CD4-positive, alpha-beta T cell treated with Interleukin-12 subunit alpha and Interleukin-12 subunit beta, for 1 hour (primary cell): ENCODE results near the gene PCMTD2.
"Not testable (repeated sequence)": the region's sequence is repeated elsewhere in the genome, so short reads cannot be mapped to it uniquely, and the experiment has no call there.

Experiments used
- DNase-seq: peaks from one replicate; pipeline ENCODE4 v3.0.0-alpha.2; 2020

The PCMTD2 gene

GRCh38 chr20:64303086-64303485 is 47.5 kb downstream of the PCMTD2 start:
- DNase-seq, result not testable (repeated sequence)

- DNase-seq, result not testable (repeated sequence)
Observed at GRCh38 chr20:64313761-64314160, 58.2 kb downstream of the PCMTD2 start.

- not testable (repeated sequence) for DNase-seq
Observed at GRCh38 chr20:64315381-64315780, 59.8 kb downstream of the PCMTD2 start.

- DNase-seq, result not testable (repeated sequence)
Observed at GRCh38 chr20:64315884-64316283, 60.3 kb downstream of the PCMTD2 start.

- DNase-seq, result peak; percentile 4
Observed at GRCh38 chr20:64316415-64317083, 61.0 kb downstream of the PCMTD2 start.

- DNase-seq, result not testable (repeated sequence)
Observed at GRCh38 chr20:64317331-64317730, 61.8 kb downstream of the PCMTD2 start.

- not testable (repeated sequence) for DNase-seq
Observed at GRCh38 chr20:64318056-64318455, 62.5 kb downstream of the PCMTD2 start.

- DNase-seq, result not testable (repeated sequence)
Observed at GRCh38 chr20:64322031-64322789, 66.7 kb downstream of the PCMTD2 start.
